Measurements from ENCODE around the gene SMKR1. TPM values are rescaled to one million over a fixed set of nuclear protein-coding genes. Genes with fewer than 3 reads are reported as not detected.

The SMKR1 gene
- total RNA-seq, 3 donors from 2014 or later: not detected

DNA sequence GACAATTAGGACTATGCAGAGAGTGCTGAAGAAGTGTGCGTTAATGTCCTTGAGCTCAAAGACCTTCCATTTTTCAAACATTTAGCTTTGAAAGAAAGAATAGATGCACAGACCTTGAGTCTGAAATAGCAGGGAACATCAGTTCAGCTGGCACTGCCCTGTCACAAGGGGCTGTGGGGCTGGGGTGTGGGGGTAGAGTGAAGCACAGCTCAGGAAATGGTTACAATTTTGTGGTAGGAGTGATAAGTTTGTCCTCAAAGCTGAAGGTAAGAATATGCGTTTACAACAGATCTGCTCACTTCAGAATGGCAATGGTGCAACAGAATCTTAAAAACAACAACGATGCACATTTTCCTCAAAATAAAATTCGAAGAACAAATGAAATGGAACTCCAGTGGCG, 33.6 kb downstream of the SMKR1 start:
- Histone ChIP-seq H3K36me3 (no peaks in the 10 kb centered on the region), H3K4me1 (no peaks in the 10 kb centered on the region), H3K27me3 (no peaks in the 10 kb centered on the region), H3K4me3 (no peak overlapping the region), H3K9me3 (no peaks in the 10 kb centered on the region), H3K27ac (no peak overlapping the region)
- DNase-seq (ENCODE audit: low spot score in 2 of 2): no peak
- intact Hi-C loops (cut with DNase I; ENCODE audit: low total_unique reads): no loop called here
- no peak for TF ChIP-seq POLR2A (IDR thresholded peaks at IDR 0.05)
- no peak for TF ChIP-seq POLR2AphosphoS5 (IDR thresholded peaks at IDR 0.05)
- TF ChIP-seq CTCF (IDR thresholded peaks at IDR 0.05): no peak

DNA sequence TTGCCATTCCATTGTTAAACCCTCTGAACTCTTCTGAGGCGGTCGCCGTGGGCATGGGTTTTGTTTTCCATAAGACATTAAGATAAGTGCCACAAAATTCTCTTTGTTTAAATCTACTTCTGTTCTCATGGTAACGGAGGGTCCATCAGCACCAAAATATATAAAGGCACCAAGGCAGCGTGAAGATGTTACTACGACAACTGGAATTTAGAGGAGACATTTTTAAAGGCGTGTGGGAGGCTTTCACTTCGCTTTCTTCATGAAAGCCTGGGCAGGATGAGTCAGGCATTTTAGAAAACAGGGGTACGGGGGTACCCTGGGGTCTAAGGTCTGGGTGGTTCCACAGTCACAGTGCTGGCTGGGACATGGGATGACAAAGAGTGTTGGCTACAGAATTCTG, 34.0 kb downstream of the SMKR1 start:
- TF ChIP-seq POLR2A (IDR thresholded peaks at IDR 0.05) (no peak), POLR2AphosphoS5 (IDR thresholded peaks at IDR 0.05) (no peak), CTCF (IDR thresholded peaks at IDR 0.05) (no peak)
- no peaks in the 10 kb centered on the region for H3K36me3 ChIP-seq

GRCh38 chr7:129538790-129539189, 36.5 kb downstream of the SMKR1 start:
- Histone ChIP-seq H3K4me1 (no peaks in the 10 kb centered on the region), H3K4me3 (no peak overlapping the region), H3K36me3 (no peaks in the 10 kb centered on the region), H3K27me3 (no peaks in the 10 kb centered on the region), H3K9me3 (no peaks in the 10 kb centered on the region), H3K27ac (no peak overlapping the region)
- DNase-seq (ENCODE audit: low spot score in 2 of 2): no peak
- TF ChIP-seq POLR2A (IDR thresholded peaks at IDR 0.05) (no peak), CTCF (IDR thresholded peaks at IDR 0.05) (no peak), POLR2AphosphoS5 (IDR thresholded peaks at IDR 0.05) (no peak)
- intact Hi-C loops (cut with DNase I; ENCODE audit: low total_unique reads): no loop called here

More for the DNA sequence above, 34.0 kb downstream of the SMKR1 start:
- Histone ChIP-seq H3K9me3 (no peaks in the 10 kb centered on the region), H3K4me1 (no peaks in the 10 kb centered on the region), H3K27me3 (no peaks in the 10 kb centered on the region), H3K4me3 (no peak overlapping the region), H3K27ac (no peak overlapping the region)
- intact Hi-C loops (cut with DNase I; ENCODE audit: low total_unique reads): no loop called here
- no peak for DNase-seq (ENCODE audit: low spot score in 2 of 2)

- no peak for DNase-seq (ENCODE audit: low spot score in 2 of 2)
- H3K4me1 ChIP-seq: no peaks in the 10 kb centered on the region
- H3K36me3 ChIP-seq: no peaks in the 10 kb centered on the region
- H3K9me3 ChIP-seq: no peaks in the 10 kb centered on the region
- no peak overlapping the region for H3K4me3 ChIP-seq
- intact Hi-C loops (cut with DNase I; ENCODE audit: low total_unique reads): no loop called here
- no peak for TF ChIP-seq POLR2A (IDR thresholded peaks at IDR 0.05)
- no peaks in the 10 kb centered on the region for H3K27me3 ChIP-seq
- H3K27ac ChIP-seq: no peak overlapping the region
Observed at GRCh38 chr7:129540340-129540739, 38.0 kb downstream of the SMKR1 start.

DNA sequence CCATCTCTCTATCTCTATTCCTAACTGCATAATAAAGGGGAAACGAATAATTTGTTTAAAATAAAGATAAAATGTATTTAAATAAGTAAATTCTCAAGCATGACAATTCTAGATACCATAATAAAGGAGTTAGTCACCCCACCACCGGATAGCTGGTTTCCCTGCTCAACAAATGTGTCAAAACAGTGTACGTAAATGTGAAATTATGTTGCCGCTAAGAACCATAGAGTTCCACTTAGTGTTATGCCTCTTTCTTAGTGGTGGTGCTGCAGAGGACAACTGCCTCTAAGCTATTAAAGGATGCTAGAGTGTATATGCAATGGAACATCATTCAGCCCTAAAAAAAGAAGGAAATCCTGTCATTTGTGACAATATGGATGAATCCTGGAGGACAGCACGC, 42.4 kb downstream of the SMKR1 start:
- Histone ChIP-seq H3K27me3 (no peaks in the 10 kb centered on the region), H3K9me3 (no peaks in the 10 kb centered on the region), H3K36me3 (no peaks in the 10 kb centered on the region), H3K4me3 (no peak overlapping the region), H3K27ac (no peak overlapping the region), H3K4me1 (no peaks in the 10 kb centered on the region)
- TF ChIP-seq POLR2AphosphoS5 (IDR thresholded peaks at IDR 0.05) (no peak), CTCF (IDR thresholded peaks at IDR 0.05) (no peak)
- intact Hi-C loops (cut with DNase I; ENCODE audit: low total_unique reads): no loop called here
- no peak for DNase-seq (ENCODE audit: low spot score in 2 of 2)

DNA sequence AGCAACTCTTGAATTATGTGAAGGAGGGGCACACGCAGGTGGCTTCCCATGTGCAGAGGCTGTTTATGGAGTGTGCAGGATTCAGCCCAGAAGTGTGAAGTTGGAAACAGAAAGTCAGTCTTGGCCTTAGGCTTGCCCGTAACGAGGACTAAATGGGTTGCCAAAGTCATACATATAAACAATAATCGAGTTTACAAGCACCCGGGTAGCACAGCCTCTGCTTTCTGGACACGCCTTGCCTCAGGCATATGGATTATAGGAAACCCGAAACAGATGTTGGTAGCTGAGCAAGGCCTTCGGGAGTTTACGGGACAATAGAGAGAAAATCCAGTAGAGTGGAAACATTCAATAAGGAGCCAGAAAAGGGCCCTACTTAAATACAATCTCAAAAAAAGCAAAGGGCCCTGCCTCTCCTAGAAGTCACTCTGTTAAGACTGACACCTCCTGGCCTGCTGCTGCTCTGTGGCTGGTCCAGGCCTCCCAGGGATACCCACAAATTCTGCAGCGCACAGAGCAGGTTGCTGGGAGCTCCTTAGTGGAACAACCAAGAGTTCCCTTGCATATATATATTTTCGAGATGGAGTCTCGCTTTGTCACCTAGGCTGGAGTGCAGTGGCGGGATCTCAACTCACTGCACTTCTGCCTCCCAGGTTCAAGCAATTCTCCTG, 48.5 kb downstream of the SMKR1 start:
- no peaks in the 10 kb centered on the region for H3K4me1 ChIP-seq
- intact Hi-C loops (cut with DNase I; ENCODE audit: low total_unique reads): no loop called here
- H3K4me3 ChIP-seq: no peak overlapping the region
- no peaks in the 10 kb centered on the region for H3K9me3 ChIP-seq
- H3K36me3 ChIP-seq: no peaks in the 10 kb centered on the region
- no peaks in the 10 kb centered on the region for H3K27me3 ChIP-seq
- H3K27ac ChIP-seq: no peak overlapping the region
- TF ChIP-seq CTCF (IDR thresholded peaks at IDR 0.05) (no peak), POLR2A (IDR thresholded peaks at IDR 0.05) (no peak), POLR2AphosphoS5 (IDR thresholded peaks at IDR 0.05) (no peak)
- no peak for DNase-seq (ENCODE audit: low spot score in 2 of 2)
